Measurements from ENCODE around the gene RPL39L.

DNA sequence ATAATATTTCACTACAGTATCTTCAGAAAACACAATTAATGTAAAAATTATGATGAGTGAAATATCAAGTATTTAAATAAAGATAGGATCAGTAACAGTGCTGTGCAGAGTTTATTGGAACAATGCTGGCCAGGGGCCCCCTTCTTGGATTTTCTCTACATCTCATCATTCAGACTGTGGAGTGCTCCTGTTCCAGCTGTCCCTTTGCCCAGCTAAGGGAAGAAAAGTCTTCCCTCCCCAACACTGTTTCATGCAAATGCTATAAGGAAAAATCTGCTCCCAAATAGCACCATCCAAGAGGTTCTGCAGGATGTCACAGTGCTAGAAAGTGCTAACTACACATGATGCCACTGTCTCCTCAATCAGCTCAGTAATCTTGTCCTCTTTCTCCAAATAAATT lies 64.5 kb downstream of the RPL39L start:
- TF ChIP-seq, protein P1, sequence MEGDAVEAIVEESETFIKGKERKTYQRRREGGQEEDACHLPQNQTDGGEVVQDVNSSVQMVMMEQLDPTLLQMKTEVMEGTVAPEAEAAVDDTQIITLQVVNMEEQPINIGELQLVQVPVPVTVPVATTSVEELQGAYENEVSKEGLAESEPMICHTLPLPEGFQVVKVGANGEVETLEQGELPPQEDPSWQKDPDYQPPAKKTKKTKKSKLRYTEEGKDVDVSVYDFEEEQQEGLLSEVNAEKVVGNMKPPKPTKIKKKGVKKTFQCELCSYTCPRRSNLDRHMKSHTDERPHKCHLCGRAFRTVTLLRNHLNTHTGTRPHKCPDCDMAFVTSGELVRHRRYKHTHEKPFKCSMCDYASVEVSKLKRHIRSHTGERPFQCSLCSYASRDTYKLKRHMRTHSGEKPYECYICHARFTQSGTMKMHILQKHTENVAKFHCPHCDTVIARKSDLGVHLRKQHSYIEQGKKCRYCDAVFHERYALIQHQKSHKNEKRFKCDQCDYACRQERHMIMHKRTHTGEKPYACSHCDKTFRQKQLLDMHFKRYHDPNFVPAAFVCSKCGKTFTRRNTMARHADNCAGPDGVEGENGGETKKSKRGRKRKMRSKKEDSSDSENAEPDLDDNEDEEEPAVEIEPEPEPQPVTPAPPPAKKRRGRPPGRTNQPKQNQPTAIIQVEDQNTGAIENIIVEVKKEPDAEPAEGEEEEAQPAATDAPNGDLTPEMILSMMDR (IDR thresholded peaks at IDR 0.05; ENCODE audit: borderline replicate concordance, extremely low read depth, low read length, poor library complexity, severe bottlenecking), result no peak
- no peak for TF ChIP-seq EZH2 (IDR thresholded peaks at IDR 0.05; ENCODE audit: borderline replicate concordance, low read depth, low read length, severe bottlenecking)
